Neural cell (in vitro differentiated cells): ENCODE data around the gene UBAP1.

Experiments
- EP300 ChIP-seq: fragments of 450-650 bp; conservative IDR thresholded peaks from 2 replicates; pipeline ENCODE4 v1.6.1; 2014; ENCODE audit warnings: antibody characterized with exemption, mild to moderate bottlenecking, moderate library complexity; ENCODE audit not compliant: poor library complexity, severe bottlenecking
- SMC3 ChIP-seq: fragments of 450-650 bp; conservative IDR thresholded peaks from 2 replicates; pipeline ENCODE4 v1.6.1; 2014; ENCODE audit warnings: antibody characterized with exemption, mild to moderate bottlenecking, moderate library complexity; ENCODE audit not compliant: poor library complexity

DNA sequence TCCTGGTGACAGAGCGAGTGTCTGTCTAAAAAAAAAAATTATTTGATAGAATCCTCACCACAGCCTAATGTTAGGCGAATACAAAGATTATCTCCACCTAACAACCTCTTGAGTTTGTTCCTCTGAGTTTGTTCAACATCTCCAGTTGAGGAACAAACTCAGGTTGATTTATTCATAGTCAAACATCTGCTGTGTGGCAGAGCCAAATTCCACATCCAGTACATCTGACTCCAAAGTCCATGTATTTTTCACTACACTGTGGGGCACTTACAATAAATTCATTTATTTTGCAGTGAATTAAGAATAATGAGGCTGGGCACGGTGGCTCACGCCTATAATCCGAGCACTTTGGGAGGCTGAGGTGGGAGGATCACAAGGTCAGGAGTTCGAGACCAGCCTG is 97.0 kb downstream of the UBAP1 start:
- TF ChIP-seq SMC3: no peak
- no peak for TF ChIP-seq EP300
